ENCODE data around the gene RPS6KA3. TPM values are rescaled to one million over a fixed set of nuclear protein-coding genes. Genes with fewer than 3 reads are reported as not detected.

Gene RPS6KA3
- total and polyA plus RNA-seq, 12 donors: 6.2 to 41.9 (median 34.3) TPM

DNA sequence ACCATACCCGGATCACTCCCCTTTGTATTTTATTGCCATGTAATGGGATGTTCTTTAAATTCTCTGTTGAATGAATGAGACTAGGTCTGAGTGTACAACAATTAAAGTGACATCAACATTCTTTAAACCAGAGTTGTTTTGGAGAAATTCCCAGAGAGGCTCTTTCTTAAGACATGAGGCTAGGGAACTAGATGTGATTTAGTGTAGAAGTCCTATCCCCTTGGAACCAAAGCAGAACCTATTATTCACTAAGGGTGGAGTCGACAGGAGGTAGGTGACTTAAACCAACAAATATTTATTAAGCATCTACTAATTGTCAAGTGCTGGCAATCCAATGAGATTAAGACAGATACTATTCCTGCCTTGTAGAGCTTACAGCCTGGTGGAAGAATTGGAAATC is 126.7 kb downstream of the RPS6KA3 start:
- DNase-seq: no peak
- no peaks in the 10 kb centered on the region for H3K27me3 ChIP-seq
- 41 to 75% (median 57%) methylated on average over 2 of the region's 2 CpGs for WGBS, 4 donors
- H3K4me1 ChIP-seq (replicated peaks in 1 of 2): peaks cover 7 to 19% of the 10 kb centered on the region in 2 donors
- peaks cover 0 to 31% of the 10 kb centered on the region in 2 donors for H3K36me3 ChIP-seq (replicated peaks in 1 of 2)
- no peak overlapping the region for H3K27ac ChIP-seq
- no peaks in the 10 kb centered on the region for H3K9me3 ChIP-seq (replicated peaks in 1 of 3)
- intact Hi-C loops (cut with DNase I): no loop called here
- TF ChIP-seq POLR2A (IDR thresholded peaks at IDR 0.05): no peak
- TF ChIP-seq, protein P1, sequence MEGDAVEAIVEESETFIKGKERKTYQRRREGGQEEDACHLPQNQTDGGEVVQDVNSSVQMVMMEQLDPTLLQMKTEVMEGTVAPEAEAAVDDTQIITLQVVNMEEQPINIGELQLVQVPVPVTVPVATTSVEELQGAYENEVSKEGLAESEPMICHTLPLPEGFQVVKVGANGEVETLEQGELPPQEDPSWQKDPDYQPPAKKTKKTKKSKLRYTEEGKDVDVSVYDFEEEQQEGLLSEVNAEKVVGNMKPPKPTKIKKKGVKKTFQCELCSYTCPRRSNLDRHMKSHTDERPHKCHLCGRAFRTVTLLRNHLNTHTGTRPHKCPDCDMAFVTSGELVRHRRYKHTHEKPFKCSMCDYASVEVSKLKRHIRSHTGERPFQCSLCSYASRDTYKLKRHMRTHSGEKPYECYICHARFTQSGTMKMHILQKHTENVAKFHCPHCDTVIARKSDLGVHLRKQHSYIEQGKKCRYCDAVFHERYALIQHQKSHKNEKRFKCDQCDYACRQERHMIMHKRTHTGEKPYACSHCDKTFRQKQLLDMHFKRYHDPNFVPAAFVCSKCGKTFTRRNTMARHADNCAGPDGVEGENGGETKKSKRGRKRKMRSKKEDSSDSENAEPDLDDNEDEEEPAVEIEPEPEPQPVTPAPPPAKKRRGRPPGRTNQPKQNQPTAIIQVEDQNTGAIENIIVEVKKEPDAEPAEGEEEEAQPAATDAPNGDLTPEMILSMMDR (IDR thresholded peaks at IDR 0.05): no peak
- peak overlapping the region in 1 of 4 donors; percentile 78 for H3K4me3 ChIP-seq

DNA sequence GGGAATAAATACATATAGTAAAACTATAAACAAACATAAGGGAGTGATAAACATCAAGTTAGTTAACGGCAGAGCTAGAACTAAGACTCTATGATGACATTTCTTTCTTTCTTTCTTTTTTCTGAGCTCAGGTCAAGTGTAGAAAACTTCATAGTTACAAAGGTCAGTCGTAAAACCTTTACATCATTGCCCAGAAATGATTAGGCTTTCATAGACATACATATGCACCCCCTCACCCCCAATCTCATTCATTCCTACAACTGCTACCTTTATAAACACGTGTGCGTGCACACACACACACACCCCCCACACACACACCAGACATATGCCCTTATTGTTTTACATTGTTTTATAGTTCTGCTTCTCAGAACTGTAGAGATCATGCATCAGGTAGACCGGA is 130.8 kb downstream of the RPS6KA3 start:
- DNase-seq: no peak
- peaks cover 0 to 63% of the 10 kb centered on the region in 2 donors for H3K36me3 ChIP-seq (replicated peaks in 1 of 2)
- H3K4me1 ChIP-seq (replicated peaks in 1 of 2): peaks cover 7 to 19% of the 10 kb centered on the region in 2 donors
- intact Hi-C loops (cut with DNase I): no loop called here
- no peaks in the 10 kb centered on the region for H3K9me3 ChIP-seq (replicated peaks in 1 of 3)
- H3K4me3 ChIP-seq: no peak overlapping the region
- no peak overlapping the region for H3K27ac ChIP-seq
- H3K27me3 ChIP-seq: no peaks in the 10 kb centered on the region
- WGBS, 4 donors: 84 to 90% (median 87%) methylated on average over 5 of the region's 5 CpGs
- no peak for TF ChIP-seq POLR2A (IDR thresholded peaks at IDR 0.05)
- TF ChIP-seq, protein P1 (IDR thresholded peaks at IDR 0.05): no peak

DNA sequence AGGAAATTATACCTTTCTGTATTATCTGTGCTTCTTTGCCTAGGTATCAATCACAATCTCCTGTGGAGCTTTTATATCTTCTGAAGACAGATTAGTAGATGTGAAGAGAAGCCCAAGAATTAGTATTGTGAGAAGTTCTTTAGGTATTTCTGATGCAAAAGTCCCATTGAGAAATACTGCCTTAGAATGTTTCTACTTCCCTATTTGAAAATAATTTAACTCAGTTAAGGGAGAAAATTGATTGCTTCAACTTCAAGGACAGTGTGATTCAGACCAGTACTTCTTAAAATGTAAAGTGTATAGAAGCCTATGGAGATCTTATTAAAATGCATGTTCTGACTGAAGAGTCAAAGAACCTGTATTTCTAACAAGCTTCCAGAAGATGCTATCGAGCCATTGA is 134.0 kb downstream of the RPS6KA3 start:
- H3K9me3 ChIP-seq (replicated peaks in 1 of 3): no peaks in the 10 kb centered on the region
- no peak for TF ChIP-seq POLR2A (IDR thresholded peaks at IDR 0.05)
- TF ChIP-seq, protein P1 (IDR thresholded peaks at IDR 0.05): no peak
- H3K27ac ChIP-seq: no peak overlapping the region
- no peaks in the 10 kb centered on the region for H3K4me1 ChIP-seq (replicated peaks in 1 of 2)
- 86 to 93% (median 89%) methylated on average over 1 of the region's 1 CpG for WGBS, 4 donors
- H3K27me3 ChIP-seq: no peaks in the 10 kb centered on the region
- no peak overlapping the region for H3K4me3 ChIP-seq
- intact Hi-C loops (cut with DNase I): no loop called here
- peaks cover 0 to 78% of the 10 kb centered on the region in 2 donors for H3K36me3 ChIP-seq (replicated peaks in 1 of 2)
- no peak for DNase-seq

DNA sequence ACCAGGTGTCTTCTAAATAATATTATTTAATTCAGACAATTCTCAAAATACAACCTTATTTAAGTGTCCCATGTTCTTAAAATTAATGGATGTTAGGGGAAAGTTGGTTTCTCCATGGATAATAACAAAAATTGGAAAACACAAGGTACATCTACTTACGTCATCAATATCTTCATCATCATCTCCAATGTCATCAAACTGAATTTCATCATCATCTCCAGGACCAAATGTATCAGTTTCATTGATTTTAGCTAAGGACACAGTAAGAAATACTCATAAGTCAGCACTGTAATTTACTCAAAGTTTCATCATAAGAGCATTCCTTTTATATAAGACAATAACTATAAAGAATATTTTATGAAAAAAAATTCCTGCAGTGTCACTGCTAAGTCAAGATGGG is 136.4 kb downstream of the RPS6KA3 start:
- H3K27me3 ChIP-seq: no peaks in the 10 kb centered on the region
- no peaks in the 10 kb centered on the region for H3K4me1 ChIP-seq (replicated peaks in 1 of 2)
- TF ChIP-seq, protein P1 (IDR thresholded peaks at IDR 0.05): no peak
- TF ChIP-seq POLR2A (IDR thresholded peaks at IDR 0.05): no peak
- DNase-seq: no peak
- no peak overlapping the region for H3K27ac ChIP-seq
- WGBS, 4 donors: 88 to 94% (median 90%) methylated on average over 1 of the region's 1 CpG
- no peak overlapping the region for H3K4me3 ChIP-seq
- intact Hi-C loops (cut with DNase I): no loop called here
- no peaks in the 10 kb centered on the region for H3K9me3 ChIP-seq (replicated peaks in 1 of 3)
- peaks cover 0 to 59% of the 10 kb centered on the region in 2 donors for H3K36me3 ChIP-seq (replicated peaks in 1 of 2)
